Type B pancreatic cell (in vitro differentiated cells): ENCODE measurements around the gene TAF10. TPM values are rescaled to one million over a fixed set of nuclear protein-coding genes. Genes with fewer than 3 reads are reported as not detected.

Experiments used
- DNase-seq: peaks from one replicate; pipeline ENCODE4 v3.0.0; 2021; ENCODE audit warnings: mixed read lengths; ENCODE audit not compliant: unreplicated experiment; ENCODE audit errors: extremely low spot score
- H3K27ac Mint-ChIP-seq: 2 replicates; pipeline ENCODE4 v1.8.0; 2021; ENCODE audit warnings: mild to moderate bottlenecking, mixed read lengths
- H3K27me3 Mint-ChIP-seq: 2 replicates; pipeline ENCODE4 v1.8.0; 2021; ENCODE audit warnings: mixed read lengths
- H3K36me3 Mint-ChIP-seq: 2 replicates; pipeline ENCODE4 v1.8.0; 2021; ENCODE audit warnings: mixed read lengths
- H3K4me1 Mint-ChIP-seq: one replicate; pipeline ENCODE4 v1.8.0; 2021; ENCODE audit warnings: mixed read lengths; ENCODE audit not compliant: unreplicated experiment
- H3K4me3 Mint-ChIP-seq: 2 replicates; pipeline ENCODE4 v1.8.0; 2021; ENCODE audit warnings: mild to moderate bottlenecking, mixed read lengths
- H3K9me3 Mint-ChIP-seq: 2 replicates; pipeline ENCODE4 v1.8.0; 2021; ENCODE audit warnings: mixed read lengths
- total RNA-seq: library from RNA; stranded (reverse); gene quantifications from 2 replicates; pipeline ENCODE4 v1.2.1, GENCODE V29; 2021; ENCODE audit warnings: low replicate concordance
- TF ChIP-seq, protein P1 (sequence below): fragments of 200-600 bp; sonication (generic); conservative IDR thresholded peaks from 2 replicates; pipeline ENCODE4 v1.5.0; 2021; ENCODE audit warnings: antibody characterized with exemption, mild to moderate bottlenecking

The TAF10 gene
- total RNA-seq, 1 donor from 2014 or later = 121 TPM

GRCh38 chr11:6568191-6568918 is 43.7 kb downstream of the TAF10 start:
- TF ChIP-seq, protein P1, sequence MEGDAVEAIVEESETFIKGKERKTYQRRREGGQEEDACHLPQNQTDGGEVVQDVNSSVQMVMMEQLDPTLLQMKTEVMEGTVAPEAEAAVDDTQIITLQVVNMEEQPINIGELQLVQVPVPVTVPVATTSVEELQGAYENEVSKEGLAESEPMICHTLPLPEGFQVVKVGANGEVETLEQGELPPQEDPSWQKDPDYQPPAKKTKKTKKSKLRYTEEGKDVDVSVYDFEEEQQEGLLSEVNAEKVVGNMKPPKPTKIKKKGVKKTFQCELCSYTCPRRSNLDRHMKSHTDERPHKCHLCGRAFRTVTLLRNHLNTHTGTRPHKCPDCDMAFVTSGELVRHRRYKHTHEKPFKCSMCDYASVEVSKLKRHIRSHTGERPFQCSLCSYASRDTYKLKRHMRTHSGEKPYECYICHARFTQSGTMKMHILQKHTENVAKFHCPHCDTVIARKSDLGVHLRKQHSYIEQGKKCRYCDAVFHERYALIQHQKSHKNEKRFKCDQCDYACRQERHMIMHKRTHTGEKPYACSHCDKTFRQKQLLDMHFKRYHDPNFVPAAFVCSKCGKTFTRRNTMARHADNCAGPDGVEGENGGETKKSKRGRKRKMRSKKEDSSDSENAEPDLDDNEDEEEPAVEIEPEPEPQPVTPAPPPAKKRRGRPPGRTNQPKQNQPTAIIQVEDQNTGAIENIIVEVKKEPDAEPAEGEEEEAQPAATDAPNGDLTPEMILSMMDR = no peak
- H3K36me3 Mint-ChIP-seq = peaks cover 19% of the 10 kb centered on the region
- peaks cover 6% of the 10 kb centered on the region for H3K4me1 Mint-ChIP-seq
- H3K4me3 Mint-ChIP-seq = peak overlapping the region; percentile 34
- no peaks in the 10 kb centered on the region for H3K9me3 Mint-ChIP-seq
- H3K27me3 Mint-ChIP-seq = no peaks in the 10 kb centered on the region
- no peak for DNase-seq
- H3K27ac Mint-ChIP-seq = peak overlapping the region; percentile 18

DNA sequence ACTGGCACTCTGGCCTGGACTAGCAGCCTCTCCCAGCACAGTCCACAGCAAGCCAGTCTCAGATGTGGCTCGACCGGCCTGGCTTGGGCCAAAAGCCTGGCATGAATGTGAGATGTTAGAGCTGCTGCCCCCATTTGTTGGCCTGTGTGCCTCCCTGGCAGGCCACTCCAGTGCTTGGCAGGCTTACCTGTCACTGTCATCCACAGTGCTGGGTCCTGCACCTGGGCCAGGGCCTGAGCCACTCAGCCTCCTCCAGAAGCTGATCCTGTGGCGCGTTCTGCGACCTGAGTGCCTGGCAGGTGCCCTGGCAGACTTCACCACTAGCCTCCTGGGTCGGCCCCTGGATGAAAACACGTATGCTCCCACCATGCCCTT is 44.7 kb downstream of the TAF10 start:
- Mint-ChIP-seq H3K36me3 (peaks cover 18% of the 10 kb centered on the region), H3K9me3 (no peaks in the 10 kb centered on the region), H3K27ac (no peak overlapping the region), H3K4me1 (peaks cover 6% of the 10 kb centered on the region), H3K4me3 (no peak overlapping the region), H3K27me3 (no peaks in the 10 kb centered on the region)
- DNase-seq = no peak
- TF ChIP-seq, protein P1 = no peak

- no peak overlapping the region for H3K27ac Mint-ChIP-seq
Observed at GRCh38 chr11:6566704-6567370, 45.2 kb downstream of the TAF10 start.

DNA sequence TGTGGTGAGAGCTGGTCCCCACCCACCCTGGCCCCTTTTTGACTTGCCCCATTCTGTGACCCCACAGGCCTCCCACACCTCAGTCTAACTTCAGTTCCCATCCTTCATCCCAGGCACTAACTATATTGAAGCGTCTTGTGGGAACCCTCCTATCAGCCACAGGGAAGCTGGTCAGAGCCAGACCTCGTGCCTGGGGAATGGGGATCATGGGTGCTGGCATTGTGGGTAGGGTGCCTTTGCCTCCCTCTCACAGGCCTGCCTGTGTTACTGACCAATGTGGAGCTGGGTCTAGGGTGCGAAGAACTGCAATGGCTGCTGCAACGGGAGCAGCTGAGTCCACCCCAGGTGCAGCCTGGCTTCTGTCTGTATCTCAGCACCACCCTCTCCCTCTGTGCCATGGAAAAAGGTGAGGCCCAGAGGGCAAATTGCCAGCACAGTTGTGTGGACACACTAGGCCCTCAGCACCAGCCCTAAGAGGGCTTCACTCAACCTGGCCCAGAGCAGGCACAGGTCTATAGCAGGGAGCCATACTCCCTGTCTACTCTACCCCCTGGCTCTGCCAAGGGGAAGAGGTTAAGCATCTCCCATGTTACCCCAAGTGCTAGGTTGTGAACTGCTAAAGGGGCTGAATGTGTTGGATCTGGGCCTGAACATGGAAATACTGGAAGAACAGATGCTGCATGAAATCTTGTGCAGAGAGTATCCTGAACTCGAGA is 45.9 kb downstream of the TAF10 start:
- no peaks in the 10 kb centered on the region for H3K9me3 Mint-ChIP-seq
- DNase-seq = no peak
- H3K27me3 Mint-ChIP-seq = no peaks in the 10 kb centered on the region

More at GRCh38 chr11:6566704-6567370, 45.2 kb downstream of the TAF10 start:
- H3K9me3 Mint-ChIP-seq = no peaks in the 10 kb centered on the region
- no peak for DNase-seq
- H3K4me3 Mint-ChIP-seq = no peak overlapping the region
- no peaks in the 10 kb centered on the region for H3K27me3 Mint-ChIP-seq
- TF ChIP-seq, protein P1 = no peak
- peaks cover 6% of the 10 kb centered on the region for H3K4me1 Mint-ChIP-seq
- peaks cover 13% of the 10 kb centered on the region for H3K36me3 Mint-ChIP-seq

GRCh38 chr11:6565325-6565724 is 46.7 kb downstream of the TAF10 start:
- H3K27ac Mint-ChIP-seq = no peak overlapping the region
- no peak overlapping the region for H3K4me3 Mint-ChIP-seq
- H3K27me3 Mint-ChIP-seq = no peaks in the 10 kb centered on the region

More for the DNA sequence above, 45.9 kb downstream of the TAF10 start:
- no peak overlapping the region for H3K4me3 Mint-ChIP-seq
- no peak overlapping the region for H3K27ac Mint-ChIP-seq
- H3K36me3 Mint-ChIP-seq = peaks cover 11% of the 10 kb centered on the region
- H3K4me1 Mint-ChIP-seq = peaks cover 6% of the 10 kb centered on the region
- TF ChIP-seq, protein P1 = no peak

More at GRCh38 chr11:6565325-6565724, 46.7 kb downstream of the TAF10 start:
- Mint-ChIP-seq H3K36me3 (peaks cover 11% of the 10 kb centered on the region), H3K4me1 (peaks cover 6% of the 10 kb centered on the region), H3K9me3 (no peaks in the 10 kb centered on the region)
- TF ChIP-seq, protein P1 = no peak
- no peak for DNase-seq
